GM19372 (cell line): Measurements from ENCODE around the gene BBX.

Experiments used
- ATAC-seq: cut with Tn5 transposase; IDR thresholded peaks from one replicate; pipeline ENCODE4 v1.9.1; 2021; ENCODE audit warnings: mild to moderate bottlenecking, low read depth, moderate library complexity; ENCODE audit not compliant: unreplicated experiment

The BBX gene

GRCh38 chr3:107596639-107597038 lies 73.9 kb downstream of the BBX start:
- no peak for ATAC-seq

DNA sequence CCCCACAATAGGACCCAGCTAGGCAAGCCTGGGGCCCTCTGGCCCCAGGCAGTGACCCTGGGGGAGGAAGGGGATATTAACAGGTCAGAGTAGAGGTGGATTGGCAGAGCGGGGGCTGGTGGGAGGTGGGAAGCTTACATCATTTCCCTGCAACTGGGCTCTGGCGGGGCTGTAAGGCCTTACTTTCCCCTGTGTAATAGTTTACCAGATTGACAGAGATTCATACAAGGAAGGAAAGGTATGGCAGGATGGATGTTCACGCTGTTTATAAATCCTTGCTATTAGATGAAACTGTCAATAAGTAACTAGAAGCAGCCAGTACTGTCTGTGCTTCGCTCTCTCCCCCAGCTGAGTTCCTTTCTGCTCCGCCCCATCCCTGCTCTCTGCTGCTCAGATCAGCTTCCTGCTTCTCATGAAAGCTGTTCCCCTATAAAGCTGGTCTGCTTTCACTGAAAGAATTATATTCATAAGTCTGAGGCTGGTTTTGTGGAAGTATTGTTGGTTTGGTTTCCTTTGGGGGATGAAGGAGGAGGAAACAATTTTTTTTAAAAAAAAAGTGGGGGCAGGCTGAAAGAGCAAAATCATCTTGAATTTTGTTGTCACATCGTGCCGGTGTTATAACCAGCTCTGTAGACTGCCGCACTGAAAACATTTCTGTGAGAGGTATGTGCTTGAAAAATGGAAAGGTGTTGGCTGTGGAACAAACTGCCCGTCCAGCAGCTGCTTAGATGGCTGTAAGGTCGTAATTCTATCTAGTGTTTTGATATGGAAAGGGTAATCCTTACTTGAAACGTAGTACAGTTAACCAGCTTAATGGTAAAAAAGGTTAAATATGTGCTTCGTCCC lies 76.4 kb downstream of the BBX start:
- ATAC-seq = peak; percentile 95

DNA sequence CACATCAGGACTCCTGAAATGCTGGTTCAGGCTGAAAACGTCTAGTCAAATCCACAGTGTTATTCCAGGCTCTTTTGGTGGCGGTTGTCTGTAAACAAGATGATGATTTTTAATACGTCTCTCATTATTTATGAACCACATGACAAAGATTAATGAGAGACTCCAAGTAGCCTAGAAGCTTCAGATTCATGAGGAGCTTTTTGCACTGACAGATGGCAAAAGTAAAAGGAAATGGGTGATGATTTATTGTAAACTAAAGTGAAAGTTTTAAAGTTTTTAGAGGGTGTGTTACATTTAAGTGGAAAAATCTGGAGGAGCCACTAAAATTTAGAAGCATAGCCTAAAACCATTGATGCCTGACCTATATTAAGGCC lies 77.0 kb downstream of the BBX start:
- no peak for ATAC-seq

DNA sequence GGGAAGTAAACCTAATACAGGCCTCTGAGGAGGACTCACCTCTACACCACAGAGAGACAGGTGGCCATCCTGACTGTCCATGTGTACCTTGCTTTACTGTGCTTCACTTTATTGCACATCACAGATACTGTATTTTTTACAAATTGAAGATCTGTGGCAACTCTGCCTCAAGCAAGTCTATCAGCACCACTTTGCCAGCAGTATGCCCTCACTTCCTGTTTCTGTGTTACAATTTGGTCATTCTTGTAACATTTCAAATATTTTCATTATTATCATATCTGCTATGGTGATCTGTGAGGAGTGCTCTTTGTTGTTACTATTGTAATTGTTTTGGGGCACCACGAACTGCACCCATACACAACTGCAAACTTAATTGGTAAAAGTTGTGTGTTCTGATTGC lies 78.0 kb downstream of the BBX start:
- ATAC-seq = no peak

GRCh38 chr3:107604057-107604822 lies 81.5 kb downstream of the BBX start:
- no peak for ATAC-seq

GRCh38 chr3:107611775-107612469 lies 89.2 kb downstream of the BBX start:
- ATAC-seq = no peak

GRCh38 chr3:107612664-107613084 lies 89.9 kb downstream of the BBX start:
- no peak for ATAC-seq

DNA sequence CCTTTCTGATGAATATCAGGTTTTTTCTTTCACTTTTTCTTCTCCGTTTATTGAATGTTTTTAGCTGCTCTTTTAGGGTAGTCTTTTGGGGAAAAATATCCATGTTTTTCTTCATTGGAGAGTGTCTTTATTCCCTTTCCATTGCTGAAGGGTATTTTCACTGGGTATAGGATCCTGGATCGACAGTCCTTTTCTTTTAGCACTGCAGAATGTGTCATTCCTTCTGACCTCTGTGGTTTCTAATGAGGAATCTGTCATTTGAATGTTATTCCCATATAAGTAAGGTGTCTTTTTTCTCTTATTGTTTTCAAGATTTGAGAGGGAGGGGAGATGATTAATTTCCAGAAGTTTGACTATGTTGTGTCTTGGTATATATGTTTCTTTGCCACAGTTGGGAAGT lies 96.8 kb downstream of the BBX start:
- ATAC-seq = no peak

- ATAC-seq = no peak
Observed at GRCh38 chr3:107620534-107620933, 97.8 kb downstream of the BBX start.

- no peak for ATAC-seq
Observed at GRCh38 chr3:107621465-107621864, 98.7 kb downstream of the BBX start.

DNA sequence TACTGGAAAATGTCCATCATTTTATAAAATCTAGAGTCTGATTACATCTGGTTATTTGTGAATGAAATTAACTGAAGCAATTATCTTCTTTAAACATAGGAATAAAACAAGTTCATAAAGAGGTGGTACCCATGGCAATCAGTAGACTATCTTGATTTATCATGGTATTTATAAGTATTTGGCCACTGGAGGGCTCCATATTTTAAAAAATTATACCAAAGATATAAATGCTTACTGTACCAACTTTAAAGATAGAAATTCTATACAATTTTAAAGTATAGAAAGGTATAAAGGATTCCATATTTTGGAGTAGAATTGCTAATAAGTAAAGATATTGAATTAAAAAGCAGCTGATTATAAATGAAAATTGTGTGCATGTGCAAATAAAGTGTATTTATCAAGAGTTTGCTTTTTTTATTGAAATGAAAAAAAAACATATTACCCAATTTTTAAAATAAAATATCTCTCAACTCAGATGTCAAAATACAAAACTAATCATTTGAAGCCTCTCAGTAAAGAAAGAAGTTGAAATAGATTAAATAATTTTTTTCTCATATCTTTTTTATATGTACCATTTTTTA lies 105.3 kb downstream of the BBX start:
- no peak for ATAC-seq

DNA sequence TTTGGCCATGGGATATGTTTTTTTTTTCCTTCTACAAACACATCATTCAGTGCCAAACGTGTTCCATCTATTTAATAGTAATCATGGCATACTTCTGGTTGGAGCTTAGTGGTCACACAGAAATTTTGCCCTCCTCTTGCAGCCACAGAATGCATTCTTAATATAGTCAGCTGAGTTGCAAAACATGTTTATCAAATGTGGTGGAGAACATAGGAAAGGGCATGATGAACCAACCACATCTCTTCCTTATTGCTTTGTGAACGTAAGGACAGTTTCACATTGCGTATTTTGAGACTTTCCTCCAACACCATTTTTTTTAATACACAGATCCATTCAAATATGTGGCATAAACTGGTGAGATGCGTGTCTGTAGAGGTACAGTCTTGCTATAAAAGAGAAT lies 106.8 kb downstream of the BBX start:
- no peak for ATAC-seq

GRCh38 chr3:107630779-107631178 lies 108.0 kb downstream of the BBX start:
- ATAC-seq = no peak

GRCh38 chr3:107632576-107632975 lies 109.8 kb downstream of the BBX start:
- ATAC-seq = no peak

- peak; percentile 92 for ATAC-seq
Observed at GRCh38 chr3:107633327-107634098, 110.8 kb downstream of the BBX start.

DNA sequence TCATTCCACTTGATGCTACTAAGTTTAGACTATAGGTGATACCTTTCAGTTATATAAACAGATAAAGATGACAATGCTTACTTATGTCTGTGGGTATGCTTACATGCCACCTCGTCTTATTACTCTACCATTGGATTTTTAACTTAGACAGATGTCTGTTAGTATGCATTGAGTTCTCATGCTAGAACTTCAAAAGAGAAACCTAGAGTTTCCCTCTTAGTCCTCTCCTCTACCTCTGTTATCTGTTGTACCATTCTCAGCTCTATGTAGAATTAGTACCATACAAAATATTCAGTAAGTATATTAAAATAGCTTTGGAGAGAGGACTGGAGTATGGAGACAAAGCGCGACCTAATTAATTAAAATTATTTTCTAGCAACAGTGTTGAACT lies 111.3 kb downstream of the BBX start:
- peak; percentile 39 for ATAC-seq

GRCh38 chr3:107637416-107638183 lies 114.8 kb downstream of the BBX start:
- no peak for ATAC-seq

- ATAC-seq = no peak
Observed at GRCh38 chr3:107641572-107642307, 119.0 kb downstream of the BBX start.
